Sigmoid colon (tissue), 7 donors: ENCODE data around the gene ERP27. TPM values are rescaled to one million over a fixed set of nuclear protein-coding genes. Genes with fewer than 3 reads are reported as not detected.
A peak's percentile ranks its signal among the peaks of the same experiment; 100 is the strongest.

Source experiments
- DNase-seq: peaks from one replicate; pipeline ENCODE4 v3.0.0-alpha.2; 2019
- H3K27ac ChIP-seq, 4 donors: fragments of 200-600 bp; sonication (generic); one replicate each; pipeline ENCODE4 v1.5.1; 2016 to 2019; ENCODE audit warnings: mild to moderate bottlenecking in 1 of 4
- H3K27me3 ChIP-seq, 3 donors: fragments of 200-600 bp; sonication (generic); one replicate each; pipeline ENCODE4 v1.5.1; 2019; ENCODE audit warnings: mild to moderate bottlenecking in 1 of 3
- H3K36me3 ChIP-seq, 4 donors: fragments of 200-600 bp; sonication (generic); one replicate each; pipeline ENCODE4 v1.5.1; 2016 to 2019
- H3K4me1 ChIP-seq, 4 donors: fragments of 200-600 bp; sonication (generic); one replicate each; pipeline ENCODE4 v1.5.1; 2017 to 2019
- H3K4me3 ChIP-seq, 4 donors: fragments of 200-600 bp; sonication (generic); one replicate each; pipeline ENCODE4 v1.5.1; 2017 to 2019; ENCODE audit warnings: mild to moderate bottlenecking in 2 of 4, moderate library complexity in 1 of 4
- H3K9me3 ChIP-seq, 4 donors: fragments of 200-600 bp in 3 of 4; sonication (generic) in 3 of 4; one replicate each; pipeline versions ENCODE4 v1.5.1 to v1.6.1; 2013 to 2019
- CTCF ChIP-seq, 4 experiments: fragments of 450-650 bp in 3 of 4; fragments of 200-600 bp in 1 of 4; IDR thresholded peaks; one replicate each; pipeline ENCODE4 v1.5.1; 2016 to 2019; ENCODE audit warnings: antibody characterized with exemption in 4 of 4, mild to moderate bottlenecking in 3 of 4, moderate library complexity in 2 of 4
- EP300 ChIP-seq, 4 donors: sonication (generic); formaldehyde crosslinking; IDR thresholded peaks; one replicate each; pipeline ENCODE4 v1.6.1; 2017; ENCODE audit warnings: antibody characterized with exemption in 4 of 4
- POLR2A ChIP-seq, 2 donors: fragments of 450-650 bp; IDR thresholded peaks; one replicate each; pipeline ENCODE4 v1.6.1; 2016; ENCODE audit warnings: antibody characterized with exemption in 2 of 2, mild to moderate bottlenecking in 2 of 2, moderate library complexity in 2 of 2
- POLR2AphosphoS5 ChIP-seq, 4 donors: sonication (generic); formaldehyde crosslinking; IDR thresholded peaks; one replicate each; pipeline ENCODE4 v1.6.1; 2017; ENCODE audit warnings: antibody characterized with exemption in 4 of 4
- WGBS, 2 donors: extraction: QIAGEN DNeasy Blood & Tissue Kit; methylation state at CpG; one replicate each; pipeline ENCODE4 v1.1.7; 2013; 5-methylcytosine and 5-hydroxymethylcytosine counted together
- intact Hi-C: fragments of 100-400 bp; cut with DNase I; formaldehyde crosslinking; loops from one replicate; pipeline ENCODE4 v1.15.1; 2023
- polyA plus RNA-seq, 3 donors: library from polyadenylated mRNA; stranded (reverse); fragments of 200-250 nt; gene quantifications; one replicate each; pipeline ENCODE4 v1.2.3, GENCODE V29; 2013
- total RNA-seq, 4 donors: library from RNA; depleted of rRNA; stranded (reverse); fragments of >200 nt; gene quantifications; one replicate each; pipeline ENCODE4 v1.1.0, GENCODE V29; 2016
- donor health status: healthy with polysubstance abuse.
- donor health status: Bipolar disorder and iron deficiency.
- donor health status: healthy.

ERP27 gene
- total and polyA plus RNA-seq, 7 donors = 0.23 to 2.3 (median 0.60) TPM; not detected in 4

- no peak for DNase-seq
- intact Hi-C loops = no loop called here
- Histone ChIP-seq H3K27me3 (no peaks in the 10 kb centered on the region), H3K9me3 (no peaks in the 10 kb centered on the region), H3K4me1 (peaks cover 0 to 27% (median 10%) of the 10 kb centered on the region in 4 donors), H3K4me3 (no peak overlapping the region), H3K27ac (peak overlapping the region in 1 of 4 donors; percentile 5), H3K36me3 (no peaks in the 10 kb centered on the region)
- WGBS, 2 donors = 21 to 67% methylated on average over 4 of the region's 4 CpGs
- TF ChIP-seq CTCF (IDR thresholded peaks at IDR 0.05) (no peak), POLR2AphosphoS5 (IDR thresholded peaks at IDR 0.05) (no peak), EP300 (IDR thresholded peaks at IDR 0.05) (no peak), POLR2A (IDR thresholded peaks at IDR 0.05) (no peak)
Observed at GRCh38 chr12:14935031-14935430, 3.3 kb downstream of the ERP27 start.

- intact Hi-C loops = no loop called here
- TF ChIP-seq POLR2AphosphoS5 (IDR thresholded peaks at IDR 0.05) (no peak), EP300 (IDR thresholded peaks at IDR 0.05) (no peak), POLR2A (IDR thresholded peaks at IDR 0.05) (no peak), CTCF (IDR thresholded peaks at IDR 0.05) (no peak)
- H3K27me3 ChIP-seq = no peaks in the 10 kb centered on the region
- no peak for DNase-seq
- H3K36me3 ChIP-seq = no peaks in the 10 kb centered on the region
- H3K9me3 ChIP-seq = no peaks in the 10 kb centered on the region
- WGBS, 2 donors = 67 to 87% methylated on average over 2 of the region's 2 CpGs
- H3K4me1 ChIP-seq = peaks cover 0 to 30% (median 12%) of the 10 kb centered on the region in 4 donors
- no peak overlapping the region for H3K4me3 ChIP-seq
- H3K27ac ChIP-seq = no peak overlapping the region
Observed at GRCh38 chr12:14934511-14934910, 3.8 kb downstream of the ERP27 start.

GRCh38 chr12:14931791-14932560 is 6.4 kb downstream of the ERP27 start:
- peaks cover 0 to 32% (median 18%) of the 10 kb centered on the region in 4 donors for H3K4me1 ChIP-seq
- intact Hi-C loops = no loop called here
- H3K36me3 ChIP-seq = no peaks in the 10 kb centered on the region
- TF ChIP-seq POLR2AphosphoS5 (IDR thresholded peaks at IDR 0.05) = no peak
- no peak for TF ChIP-seq CTCF (IDR thresholded peaks at IDR 0.05)
- TF ChIP-seq POLR2A (IDR thresholded peaks at IDR 0.05) = no peak
- no peak for TF ChIP-seq EP300 (IDR thresholded peaks at IDR 0.05)
- H3K27me3 ChIP-seq = no peaks in the 10 kb centered on the region
- 95 to 97% methylated on average over 7 of the region's 7 CpGs for WGBS, 2 donors
- no peak overlapping the region for H3K4me3 ChIP-seq
- no peak for DNase-seq
- no peaks in the 10 kb centered on the region for H3K9me3 ChIP-seq
- peak overlapping the region in 2 of 4 donors; percentile 1 to 29 for H3K27ac ChIP-seq

- Histone ChIP-seq H3K4me3 (no peak overlapping the region), H3K27ac (peak overlapping the region in 2 of 4 donors; percentile 1 to 29), H3K36me3 (no peaks in the 10 kb centered on the region), H3K9me3 (no peaks in the 10 kb centered on the region), H3K4me1 (peaks cover 0 to 31% (median 18%) of the 10 kb centered on the region in 4 donors), H3K27me3 (no peaks in the 10 kb centered on the region)
- no peak for DNase-seq
- 84 to 88% methylated on average over 4 of the region's 4 CpGs for WGBS, 2 donors
- intact Hi-C loops = no loop called here
- TF ChIP-seq POLR2A (IDR thresholded peaks at IDR 0.05) (no peak), CTCF (IDR thresholded peaks at IDR 0.05) (no peak), EP300 (IDR thresholded peaks at IDR 0.05) (no peak), POLR2AphosphoS5 (IDR thresholded peaks at IDR 0.05) (no peak)
Observed at GRCh38 chr12:14931359-14931758, 7.0 kb downstream of the ERP27 start.
